Heart left ventricle (tissue), 16 donors: ENCODE data around the gene IGDCC3. TPM values are rescaled to one million over a fixed set of nuclear protein-coding genes. Genes with fewer than 3 reads are reported as not detected.

Experiments
- ATAC-seq, 4 donors: fragments of 200-7000 bp; cut with Tn5 transposase; one replicate each; pipeline ENCODE4 v1.9.1; 2020 to 2022; ENCODE audit warnings: moderate library complexity in 4 of 4, mild to moderate bottlenecking in 3 of 4, moderate number of reproducible peaks in 1 of 4
- DNase-seq, 5 donors: peaks; one replicate each; pipeline ENCODE4 v3.0.0-alpha.2; 2020
- H3K27ac ChIP-seq, 12 donors: fragments of 200-600 bp; sonication (generic) in 4 of 12; one replicate each; pipeline versions ENCODE4 v1.5.0 to v1.8.0; 2016 to 2022; ENCODE audit warnings: mild to moderate bottlenecking in 2 of 12
- H3K27me3 ChIP-seq, 9 donors: fragments of 200-600 bp; sonication (generic) in 2 of 9; one replicate each; pipeline versions ENCODE4 v1.5.1 to v1.8.0; 2016 to 2022; ENCODE audit warnings: mild to moderate bottlenecking in 3 of 9
- H3K36me3 ChIP-seq, 9 donors: fragments of 200-600 bp; sonication (generic) in 2 of 9; one replicate each; pipeline versions ENCODE4 v1.5.0 to v1.8.0; 2018 to 2022; ENCODE audit warnings: mild to moderate bottlenecking in 2 of 9
- H3K4me1 ChIP-seq, 12 donors: fragments of 200-600 bp; sonication (generic) in 4 of 12; one replicate each; pipeline versions ENCODE4 v1.5.0 to v1.8.0; 2016 to 2022; ENCODE audit warnings: mild to moderate bottlenecking in 3 of 12
- H3K4me3 ChIP-seq, 12 donors: fragments of 200-600 bp; sonication (generic) in 4 of 12; one replicate each; pipeline versions ENCODE4 v1.5.0 to v1.8.0; 2017 to 2022; ENCODE audit warnings: mild to moderate bottlenecking in 9 of 12, moderate library complexity in 4 of 12
- H3K9me3 ChIP-seq, 12 donors: fragments of 200-600 bp; sonication (generic) in 4 of 12; one replicate each; pipeline versions ENCODE4 v1.5.0 to v1.8.0; 2016 to 2022; ENCODE audit warnings: mild to moderate bottlenecking in 1 of 12
- POLR2A ChIP-seq, 2 donors: fragments of 450-650 bp; IDR thresholded peaks; one replicate each; pipeline ENCODE4 v1.6.1; 2017; ENCODE audit warnings: antibody characterized with exemption in 2 of 2, mild to moderate bottlenecking in 2 of 2, moderate library complexity in 2 of 2
- WGBS, 4 donors: extraction: QIAGEN DNeasy Blood & Tissue Kit in 2 of 4; methylation state at CpG; one replicate each; pipeline versions ENCODE4 v1.1.5 to v1.1.7; 2013 to 2018; 5-methylcytosine and 5-hydroxymethylcytosine counted together
- intact Hi-C, 10 donors: fragments of 100-400 bp; cut with DNase I; formaldehyde crosslinking; loops; one replicate each; pipeline versions ENCODE4 v1.11.1 to v1.14.2; 2022
- polyA plus RNA-seq, 2 donors: library from polyadenylated mRNA; stranded (reverse); fragments of 200-250 nt; gene quantifications; one replicate each; pipeline ENCODE4 v1.2.3, GENCODE V29; 2013
- total RNA-seq, 9 donors: library from RNA; depleted of rRNA in 2 of 9; stranded (reverse); fragments of >200 nt in 2 of 9; fragmentation: NEBNext Ultra II Directional in 3 of 9; extraction: Animal tissue kit (Norgen Biotek cat#: 25700) in 3 of 9; gene quantifications; one replicate each; pipeline versions ENCODE4 v1.1.0 to v1.2.4, GENCODE V29; 2016 to 2023
- TF ChIP-seq, protein P1 (sequence below), 12 donors: fragments of 200-600 bp; sonication (generic) in 4 of 12; IDR thresholded peaks; one replicate each; pipeline versions ENCODE4 v1.5.0 to v1.8.0; 2018 to 2022; ENCODE audit warnings: antibody characterized with exemption in 12 of 12, mild to moderate bottlenecking in 5 of 12
- donor health status: ischemic (EF 13 %, LVEDD 7.1; RV severe dilation, severe dysfunction).
- donor health status: healthy with polysubstance abuse.
- donor health status: DM: no; HTN: yes; CAD: no.
- donor health status: DM: no; HTN: no; CAD: no.
- donor health status: ischemic (EF 25% LVEDD 6.9; RV normal size, moderate dysfunction).
- donor health status: ischemic (EF 25% LVEDD 5.7; RV mildly dilated, moderate dysfunction).
- donor health status: healthy.
- donor health status: DM: yes; HTN: yes; CAD: no.
- donor health status: ischemic (EF 35%, LVEDD 5.7; RV mildly dilated, moderate dysfunction).
- donor health status: nonischemic (EF 11% LVEDD 7.7; RV severe dilation, severe dysfunction).
- donor health status: DM: yes; HTN: yes; CAD: no.
- donor health status: PGD.
- donor health status: ischemic (EF 29% LVEDD 5.4; RV normal size, mild dysfunction).
- donor health status: nonischemic (EF 23%, LVEDD 6.1; RV moderate dilation, normal function).

Gene IGDCC3
- total and polyA plus RNA-seq, 11 donors: 0.07 to 0.33 (median 0.16) TPM; not detected in 7

- Histone ChIP-seq H3K9me3 (no peaks in the 10 kb centered on the region), H3K36me3 (peaks cover 0 to 8% (median 0%) of the 10 kb centered on the region in 9 donors), H3K4me3 (no peak overlapping the region), H3K4me1 (peaks cover 0 to 11% (median 0%) of the 10 kb centered on the region in 12 donors), H3K27ac (no peak overlapping the region), H3K27me3 (no peaks in the 10 kb centered on the region)
- ATAC-seq (no peak), DNase-seq (no peak)
- WGBS, 4 donors: 63 to 71% (median 64%) methylated on average over 1 of the region's 1 CpG
- TF ChIP-seq, protein P1, sequence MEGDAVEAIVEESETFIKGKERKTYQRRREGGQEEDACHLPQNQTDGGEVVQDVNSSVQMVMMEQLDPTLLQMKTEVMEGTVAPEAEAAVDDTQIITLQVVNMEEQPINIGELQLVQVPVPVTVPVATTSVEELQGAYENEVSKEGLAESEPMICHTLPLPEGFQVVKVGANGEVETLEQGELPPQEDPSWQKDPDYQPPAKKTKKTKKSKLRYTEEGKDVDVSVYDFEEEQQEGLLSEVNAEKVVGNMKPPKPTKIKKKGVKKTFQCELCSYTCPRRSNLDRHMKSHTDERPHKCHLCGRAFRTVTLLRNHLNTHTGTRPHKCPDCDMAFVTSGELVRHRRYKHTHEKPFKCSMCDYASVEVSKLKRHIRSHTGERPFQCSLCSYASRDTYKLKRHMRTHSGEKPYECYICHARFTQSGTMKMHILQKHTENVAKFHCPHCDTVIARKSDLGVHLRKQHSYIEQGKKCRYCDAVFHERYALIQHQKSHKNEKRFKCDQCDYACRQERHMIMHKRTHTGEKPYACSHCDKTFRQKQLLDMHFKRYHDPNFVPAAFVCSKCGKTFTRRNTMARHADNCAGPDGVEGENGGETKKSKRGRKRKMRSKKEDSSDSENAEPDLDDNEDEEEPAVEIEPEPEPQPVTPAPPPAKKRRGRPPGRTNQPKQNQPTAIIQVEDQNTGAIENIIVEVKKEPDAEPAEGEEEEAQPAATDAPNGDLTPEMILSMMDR (IDR thresholded peaks at IDR 0.05): no peak
- no peak for TF ChIP-seq POLR2A (IDR thresholded peaks at IDR 0.05)
- intact Hi-C loops: loop anchor here in 3 of 10 donors (10.0 kb wide), 3 partner anchors 224 to 244 kb away; partner anchors contain the start of gene SLC51B (in 1 of the 3)
Observed at GRCh38 chr15:65278480-65278879, 99.3 kb downstream of the IGDCC3 start.

Other genes starting within 250 kb of the IGDCC3 start
- gene PDCD7, start 244.2 kb downstream of the IGDCC3 start, total RNA-seq: 10 to 100 TPM in 8 of 9 donors, 1 to 10 TPM in 1; 9.5 to 21.9 (median 13.9) TPM
- 10 to 100 TPM; 10.6 to 11.1 TPM for gene PDCD7, start 244.2 kb downstream of the IGDCC3 start, polyA plus RNA-seq
- gene CLPX, start 192.7 kb downstream of the IGDCC3 start, total RNA-seq: 10 to 100 TPM; 43.8 to 64.8 (median 57.2) TPM
- gene CLPX, start 192.7 kb downstream of the IGDCC3 start, polyA plus RNA-seq: 10 to 100 TPM; 11.2 to 29.2 TPM
- 10 to 100 TPM in 6 of 9 donors, 1 to 10 TPM in 3; 6.2 to 58.5 (median 12.3) TPM for gene CILP, start 166.5 kb downstream of the IGDCC3 start, total RNA-seq
- 10 to 100 TPM in 1 of 2 donors, under 1 TPM in 1; 0.76 to 12.0 TPM for gene CILP, start 166.5 kb downstream of the IGDCC3 start, polyA plus RNA-seq
- 1 to 10 TPM; 2.7 to 7.0 (median 4.8) TPM for gene PARP16, start 91.1 kb downstream of the IGDCC3 start, total RNA-seq
- 1 to 10 TPM; 3.0 to 4.8 TPM for gene PARP16, start 91.1 kb downstream of the IGDCC3 start, polyA plus RNA-seq
- gene RNU5A-1, start 82.0 kb downstream of the IGDCC3 start, total RNA-seq: not detected
- not detected for gene RNU5A-1, start 82.0 kb downstream of the IGDCC3 start, polyA plus RNA-seq
- 10 to 100 TPM in 2 of 9 donors, not detected in 7; 18.6 to 30.4 TPM for gene RNU5B-1, start 73.3 kb downstream of the IGDCC3 start, total RNA-seq
- gene RNU5B-1, start 73.3 kb downstream of the IGDCC3 start, polyA plus RNA-seq: not detected
- 1 to 10 TPM in 4 of 9 donors, under 1 TPM in 5; 0.25 to 2.7 (median 0.75) TPM for gene IGDCC4, start 44.9 kb upstream of the IGDCC3 start, total RNA-seq
- gene IGDCC4, start 44.9 kb upstream of the IGDCC3 start, polyA plus RNA-seq: under 1 TPM; 0.22 to 0.80 TPM
- gene DPP8, start 139.7 kb upstream of the IGDCC3 start, total RNA-seq: 10 to 100 TPM; 34.9 to 44.5 (median 39.5) TPM
- gene DPP8, start 139.7 kb upstream of the IGDCC3 start, polyA plus RNA-seq: 10 to 100 TPM in 1 of 2 donors, 1 to 10 TPM in 1; 10.0 to 22.0 TPM
- 10 to 100 TPM in 4 of 9 donors, 1 to 10 TPM in 5; 6.2 to 16.7 (median 9.8) TPM for gene HACD3, start 152.5 kb upstream of the IGDCC3 start, total RNA-seq
- gene HACD3, start 152.5 kb upstream of the IGDCC3 start, polyA plus RNA-seq: 10 to 100 TPM in 1 of 2 donors, 1 to 10 TPM in 1; 3.2 to 11.2 TPM
- gene INTS14, start 233.1 kb upstream of the IGDCC3 start, total RNA-seq: 10 to 100 TPM; 11.2 to 19.3 (median 15.8) TPM
- 10 to 100 TPM in 1 of 2 donors, 1 to 10 TPM in 1; 5.7 to 15.1 TPM for gene INTS14, start 233.1 kb upstream of the IGDCC3 start, polyA plus RNA-seq
- 1 to 10 TPM in 8 of 9 donors, under 1 TPM in 1; 0.74 to 6.3 (median 2.2) TPM for gene SLC24A1, start 243.9 kb upstream of the IGDCC3 start, total RNA-seq
- 1 to 10 TPM; 1.0 to 1.4 TPM for gene SLC24A1, start 243.9 kb upstream of the IGDCC3 start, polyA plus RNA-seq